ENCODE results near the gene FASTKD3.

GRCh38 chr5:7827610-7828009 lies 41.2 kb downstream of the FASTKD3 start:
- TF ChIP-seq CTCF (conservative IDR thresholded peaks at IDR 0.05; ENCODE audit: low read depth, low read length) (no peak), CHD1 (IDR thresholded peaks at IDR 0.05; ENCODE audit: low read depth, low read length) (no peak), CEBPB (IDR thresholded peaks at IDR 0.05; ENCODE audit: low read depth, low read length) (no peak), RAD21 (IDR thresholded peaks at IDR 0.05; ENCODE audit: low read length) (no peak), SMC3 (IDR thresholded peaks at IDR 0.05; ENCODE audit: low read depth, low read length) (no peak), POLR2A (IDR thresholded peaks at IDR 0.05; ENCODE audit: low read depth, low read length) (no peak), MXI1 (IDR thresholded peaks at IDR 0.05; ENCODE audit: borderline replicate concordance, low read depth, low read length) (no peak), ELK1 (IDR thresholded peaks at IDR 0.05; ENCODE audit: borderline replicate concordance, low read depth, low read length) (no peak)

All from IMR-90 (cell line).